Measurements from ENCODE around the gene SLC47A1.

- no peak for TF ChIP-seq SIN3A (IDR thresholded peaks at IDR 0.05; ENCODE audit: borderline replicate concordance, insufficient read depth, low read depth, low read length)
- TF ChIP-seq, protein P1, sequence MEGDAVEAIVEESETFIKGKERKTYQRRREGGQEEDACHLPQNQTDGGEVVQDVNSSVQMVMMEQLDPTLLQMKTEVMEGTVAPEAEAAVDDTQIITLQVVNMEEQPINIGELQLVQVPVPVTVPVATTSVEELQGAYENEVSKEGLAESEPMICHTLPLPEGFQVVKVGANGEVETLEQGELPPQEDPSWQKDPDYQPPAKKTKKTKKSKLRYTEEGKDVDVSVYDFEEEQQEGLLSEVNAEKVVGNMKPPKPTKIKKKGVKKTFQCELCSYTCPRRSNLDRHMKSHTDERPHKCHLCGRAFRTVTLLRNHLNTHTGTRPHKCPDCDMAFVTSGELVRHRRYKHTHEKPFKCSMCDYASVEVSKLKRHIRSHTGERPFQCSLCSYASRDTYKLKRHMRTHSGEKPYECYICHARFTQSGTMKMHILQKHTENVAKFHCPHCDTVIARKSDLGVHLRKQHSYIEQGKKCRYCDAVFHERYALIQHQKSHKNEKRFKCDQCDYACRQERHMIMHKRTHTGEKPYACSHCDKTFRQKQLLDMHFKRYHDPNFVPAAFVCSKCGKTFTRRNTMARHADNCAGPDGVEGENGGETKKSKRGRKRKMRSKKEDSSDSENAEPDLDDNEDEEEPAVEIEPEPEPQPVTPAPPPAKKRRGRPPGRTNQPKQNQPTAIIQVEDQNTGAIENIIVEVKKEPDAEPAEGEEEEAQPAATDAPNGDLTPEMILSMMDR (IDR thresholded peaks at IDR 0.05) = no peak; the same call in 1 of the 2 replicates
- TF ChIP-seq POLR2AphosphoS5 (IDR thresholded peaks at IDR 0.05; ENCODE audit: low read depth, low read length) = no peak
Observed at GRCh38 chr17:19614900-19615299, 81.2 kb downstream of the SLC47A1 start.
